IPS DF 4.7 (cell line): ENCODE measurements around the gene TRIM7.
"Not testable (repeated sequence)": the region's sequence is repeated elsewhere in the genome, so short reads cannot be mapped to it uniquely, and the experiment has no call there.

ENCODE experiments used
- DNase-seq: peaks from one replicate; pipeline ENCODE4 v3.0.0-alpha.2; 2013; ENCODE audit warnings: low spot score; ENCODE audit errors: extremely low read depth

Gene TRIM7

GRCh38 chr5:181193656-181194055, 11.3 kb downstream of the TRIM7 start:
- no peak for DNase-seq

GRCh38 chr5:181192337-181193046, 12.5 kb downstream of the TRIM7 start:
- DNase-seq: no peak

GRCh38 chr5:181191526-181192336, 13.3 kb downstream of the TRIM7 start:
- DNase-seq: no peak

- DNase-seq: no peak
These were observed 14.1 kb downstream of the TRIM7 start for GRCh38 chr5:181190711-181191525.

GRCh38 chr5:181189962-181190710, 14.9 kb downstream of the TRIM7 start:
- DNase-seq: no peak

GRCh38 chr5:181189363-181189961, 15.5 kb downstream of the TRIM7 start:
- no peak for DNase-seq

- DNase-seq: no peak
These were observed 16.2 kb downstream of the TRIM7 start for GRCh38 chr5:181188700-181189362.

GRCh38 chr5:181187500-181188213, 17.3 kb downstream of the TRIM7 start:
- DNase-seq: no peak

GRCh38 chr5:181186986-181187499, 18.0 kb downstream of the TRIM7 start:
- DNase-seq: no peak

GRCh38 chr5:181186022-181186421, 19.0 kb downstream of the TRIM7 start:
- DNase-seq: no peak

- DNase-seq: no peak
These were observed 19.4 kb downstream of the TRIM7 start for GRCh38 chr5:181185560-181185959.

GRCh38 chr5:181184845-181185216, 20.2 kb downstream of the TRIM7 start:
- DNase-seq: no peak

GRCh38 chr5:181182651-181183050, 22.3 kb downstream of the TRIM7 start:
- DNase-seq: no peak

- DNase-seq: no peak
These were observed 23.1 kb downstream of the TRIM7 start for GRCh38 chr5:181181650-181182565.

GRCh38 chr5:181177559-181177958, 27.4 kb downstream of the TRIM7 start:
- not testable (repeated sequence) for DNase-seq

GRCh38 chr5:181176254-181176952, 28.6 kb downstream of the TRIM7 start:
- DNase-seq: no peak

GRCh38 chr5:181173420-181174342, 31.3 kb downstream of the TRIM7 start:
- no peak for DNase-seq
